H1 (cell line): Measurements from ENCODE around the gene MATN4. TPM values are rescaled to one million over a fixed set of nuclear protein-coding genes. Genes with fewer than 3 reads are reported as not detected.
A peak's percentile ranks its signal among the peaks of the same experiment; 100 is the strongest.

Experiments
- CTCF ChIA-PET: fragments of 300-600 bp; sonication (Branson Sonifier 250); formaldehyde crosslinking; loops from one replicate; lab custom pipeline; 2021; ENCODE audit not compliant: partially characterized antibody; lab: Charles Lee
- POLR2A ChIA-PET: fragments of 300-600 bp; sonication (Branson Sonifier 250); formaldehyde crosslinking; loops from one replicate; lab custom pipeline; 2021; ENCODE audit warnings: inconsistent platforms; ENCODE audit not compliant: partially characterized antibody; lab: Charles Lee
- DNase-seq, 2 experiments: peaks; one replicate each; pipeline versions ENCODE4 v3.0.0 to v3.0.0-alpha.2; 2010 to 2022; ENCODE audit warnings: low spot score in 2 of 2, low read depth in 1 of 2, mixed read lengths in 1 of 2
- FAIRE-seq: peaks from 2 replicates; lab custom pipeline; 2011; peaks lifted over from hg19 to GRCh38; lab: Jason Lieb, UNC
- H2AFZ ChIP-seq: 2 replicates; pipeline ENCODE4 v1.8.1; 2012; ENCODE audit warnings: low read length, inconsistent platforms
- H2AK5ac ChIP-seq: 2 replicates; pipeline ENCODE4 v1.6.1; 2013; ENCODE audit warnings: low read depth, low read length
- H2BK120ac ChIP-seq: replicated peaks from 2 replicates; pipeline ENCODE3; 2013; ENCODE audit warnings: low read depth, low read length, inconsistent platforms
- H2BK12ac ChIP-seq: 2 replicates; pipeline ENCODE4 v1.6.1; 2013; ENCODE audit warnings: low read depth, low read length
- H2BK15ac ChIP-seq: 2 replicates; pipeline ENCODE4 v1.6.1; 2013; ENCODE audit warnings: low read length
- H2BK20ac ChIP-seq: 2 replicates; pipeline ENCODE4 v1.6.1; 2013; ENCODE audit warnings: low read length
- H2BK5ac ChIP-seq: 2 replicates; pipeline ENCODE4 v1.6.1; 2013; ENCODE audit warnings: low read depth, low read length
- H3K14ac ChIP-seq: 2 replicates; pipeline ENCODE4 v1.6.1; 2013; ENCODE audit warnings: inconsistent platforms; ENCODE audit not compliant: insufficient read length
- H3K18ac ChIP-seq: 2 replicates; pipeline ENCODE4 v1.6.1; 2013; ENCODE audit warnings: low read length; ENCODE audit errors: extremely low read depth
- H3K23ac ChIP-seq: 2 replicates; pipeline ENCODE4 v1.6.1; 2013; ENCODE audit warnings: inconsistent platforms; ENCODE audit not compliant: insufficient read length
- H3K23me2 ChIP-seq: 2 replicates; pipeline ENCODE4 v1.6.1; 2013; ENCODE audit warnings: low read depth, low read length
- H3K27ac ChIP-seq: 2 replicates; pipeline ENCODE4 v1.6.1; 2011; ENCODE audit warnings: low read depth, low read length, inconsistent platforms
- H3K27me3 ChIP-seq, 4 experiments: replicated peaks in 1 of 4; 1 replicate in 1 of 4; 2 replicates in 3 of 4; pipeline versions ENCODE4 v1.6.1 to v1.8.1; 2011 to 2013; ENCODE audit warnings: low read length in 3 of 4, mild to moderate bottlenecking in 3 of 4, inconsistent platforms in 2 of 4, mixed read lengths in 2 of 4, moderate library complexity in 1 of 4; ENCODE audit not compliant: control insufficient read depth in 3 of 4, insufficient read depth in 3 of 4; ENCODE audit errors: extremely low read depth in 1 of 4
- H3K36me3 ChIP-seq, 4 experiments: 2 replicates each; pipeline versions ENCODE4 v1.6.1 to v1.8.1; 2011 to 2013; ENCODE audit warnings: mild to moderate bottlenecking in 4 of 4, low read length in 3 of 4, moderate library complexity in 2 of 4, control low read depth in 1 of 4, inconsistent platforms in 1 of 4; ENCODE audit not compliant: insufficient read depth in 4 of 4, control insufficient read depth in 2 of 4
- H3K4ac ChIP-seq: replicated peaks from 2 replicates; pipeline ENCODE3; 2013; ENCODE audit warnings: low read length, low read depth, mixed read lengths, inconsistent platforms; ENCODE audit not compliant: insufficient read length
- H3K4me1 ChIP-seq, 4 experiments: replicated peaks in 1 of 4; 1 replicate in 1 of 4; 2 replicates in 3 of 4; pipeline versions ENCODE4 v1.6.1 to v1.8.1; 2011 to 2013; ENCODE audit warnings: low read length in 3 of 4, inconsistent platforms in 2 of 4, mixed read lengths in 1 of 4; ENCODE audit not compliant: insufficient read depth in 4 of 4, control insufficient read depth in 3 of 4
- H3K4me2 ChIP-seq, 2 experiments: 2 replicates each; pipeline versions ENCODE4 v1.6.1 to v1.8.1; 2011 to 2013; ENCODE audit warnings: low read depth in 2 of 2, low read length in 2 of 2, control low read depth in 1 of 2, inconsistent platforms in 1 of 2, mild to moderate bottlenecking in 1 of 2; ENCODE audit not compliant: insufficient read depth in 1 of 2
- H3K4me3 ChIP-seq, 4 experiments: fragments of 200-600, 300-600 bp in 1 of 4; sonication (generic), shearing (Covaris generic), sonication (Bioruptor Twin) in 1 of 4; 2 replicates each; pipeline versions ENCODE4 v1.5.1 to v1.8.1; 2011 to 2016; ENCODE audit warnings: low read length in 4 of 4, low read depth in 3 of 4, control low read depth in 2 of 4, inconsistent platforms in 2 of 4, mild to moderate bottlenecking in 2 of 4, mixed read lengths in 1 of 4, moderate library complexity in 1 of 4; ENCODE audit not compliant: insufficient read depth in 2 of 4; ENCODE audit errors: extremely low read depth in 1 of 4
- H3K56ac ChIP-seq: replicated peaks from 2 replicates; pipeline ENCODE3; 2013; ENCODE audit warnings: low read depth, mild to moderate bottlenecking, mixed read lengths, low read length, inconsistent platforms; ENCODE audit not compliant: insufficient read length
- H3K79me1 ChIP-seq: 2 replicates; pipeline ENCODE4 v1.6.1; 2013; ENCODE audit warnings: low read depth, low read length, control low read depth
- H3K79me2 ChIP-seq, 2 experiments: 2 replicates each; pipeline versions ENCODE4 v1.6.1 to v1.8.1; 2012 to 2013; ENCODE audit warnings: low read length in 2 of 2, mild to moderate bottlenecking in 2 of 2, inconsistent platforms in 1 of 2; ENCODE audit not compliant: insufficient read depth in 2 of 2, control insufficient read depth in 1 of 2
- H3K9ac ChIP-seq, 4 experiments: replicated peaks in 1 of 4; 1 replicate in 1 of 4; 2 replicates in 3 of 4; pipeline versions ENCODE4 v1.6.1 to v1.8.1; 2011 to 2013; ENCODE audit warnings: low read depth in 3 of 4, low read length in 3 of 4, control low read depth in 2 of 4, mild to moderate bottlenecking in 2 of 4, moderate library complexity in 2 of 4, inconsistent platforms in 1 of 4; ENCODE audit errors: extremely low read depth in 1 of 4
- H3K9me3 ChIP-seq, 2 experiments: 2 replicates each; pipeline versions ENCODE4 v1.6.1 to v1.8.1; 2012 to 2013; ENCODE audit warnings: mild to moderate bottlenecking in 2 of 2, moderate library complexity in 2 of 2, control low read depth in 1 of 2, inconsistent platforms in 1 of 2, low read depth in 1 of 2, low read length in 1 of 2, mixed read lengths in 1 of 2; ENCODE audit not compliant: insufficient read depth in 2 of 2
- H4K20me1 ChIP-seq, 2 experiments: replicated peaks in 1 of 2; 2 replicates each; pipeline versions ENCODE3 to v1.8.1; 2011 to 2013; ENCODE audit warnings: inconsistent platforms in 2 of 2, low read length in 2 of 2, mild to moderate bottlenecking in 1 of 2; ENCODE audit not compliant: insufficient read depth in 2 of 2, control insufficient read depth in 1 of 2
- H4K5ac ChIP-seq: 2 replicates; pipeline ENCODE4 v1.6.1; 2013; ENCODE audit warnings: low read length, low read depth, mixed read lengths, inconsistent platforms; ENCODE audit not compliant: insufficient read length
- H4K8ac ChIP-seq: 2 replicates; pipeline ENCODE4 v1.8.0; 2013; ENCODE audit warnings: mild to moderate bottlenecking, moderate library complexity, low read length, inconsistent platforms; ENCODE audit not compliant: insufficient read depth; ENCODE audit errors: extremely low read depth
- H4K91ac ChIP-seq: replicated peaks from 2 replicates; pipeline ENCODE3; 2013; ENCODE audit warnings: low read length, mixed read lengths, inconsistent platforms; ENCODE audit not compliant: insufficient read length
- BRCA1 ChIP-seq: IDR thresholded peaks from 2 replicates; pipeline ENCODE4 v1.6.1; 2012; ENCODE audit warnings: low read depth, low read length, improper control_type of control experiment
- CBX8 ChIP-seq: fragments of 300-800, 300-1000 bp; sonication (generic); IDR thresholded peaks from 2 replicates; pipeline ENCODE4 v1.7.1; 2016; ENCODE audit warnings: low read depth, low read length, borderline replicate concordance
- EP300 ChIP-seq, 2 experiments: IDR thresholded peaks; 1 replicate in 1 of 2; 2 replicates in 1 of 2; pipeline ENCODE4 v1.6.1; 2011 to 2012; ENCODE audit warnings: low read depth in 2 of 2, low read length in 2 of 2, mild to moderate bottlenecking in 2 of 2, borderline replicate concordance in 1 of 2, inconsistent platforms in 1 of 2, moderate library complexity in 1 of 2
- JUND ChIP-seq: IDR thresholded peaks from 2 replicates; pipeline ENCODE4 v1.6.1; 2011; ENCODE audit warnings: mild to moderate bottlenecking, improper control_type of control experiment, low read length
- MAFK ChIP-seq: IDR thresholded peaks from 2 replicates; pipeline ENCODE4 v1.6.1; 2012; ENCODE audit warnings: low read depth, mild to moderate bottlenecking, improper control_type of control experiment, low read length
- PHF8 ChIP-seq: fragments of 200-600 bp; sonication (generic); conservative IDR thresholded peaks from 2 replicates; pipeline ENCODE4 v1.7.1; 2012; ENCODE audit warnings: low read depth, mild to moderate bottlenecking, inconsistent platforms, low read length, moderate library complexity
- SIX5 ChIP-seq: IDR thresholded peaks from 2 replicates; pipeline ENCODE4 v1.6.1; 2011; ENCODE audit warnings: mild to moderate bottlenecking, low read depth, low read length
- WGBS, 2 experiments: shearing (Covaris generic) in 1 of 2; methylation state at CpG; one replicate each; pipeline versions ENCODE4 v1.1.6 to v1.1.7; 2013 to 2015; ENCODE audit warnings: low lambda C conversion rate in 2 of 2, mixed read lengths in 2 of 2, inconsistent platforms in 1 of 2, low coverage in 1 of 2, missing lambda C conversion rate in 1 of 2; ENCODE audit not compliant: insufficient replicate concordance in 2 of 2, insufficient coverage in 1 of 2, insufficient read length in 1 of 2; ENCODE audit errors: extremely low coverage in 1 of 2, missing lambda C conversion rate in 1 of 2; 5-methylcytosine and 5-hydroxymethylcytosine counted together
- polyA plus RNA-seq, 7 experiments: library from polyadenylated mRNA; depleted of rRNA in 3 of 7; stranded (reverse) in 5 of 7; unstranded in 2 of 7; fragments of >200 nt in 5 of 7; fragments of 200-250 nt in 2 of 7; gene quantifications; 1 replicate in 5 of 7; 2 replicates in 1 of 7; 4 replicates in 1 of 7; pipeline versions ENCODE4 v1.2.1 to v1.2.3, GENCODE V29; 2011 to 2013; ENCODE audit warnings: missing spikeins in 2 of 7, mixed read lengths in 2 of 7
- total RNA-seq: library from RNA; stranded (reverse); fragmentation: NEBNext Ultra II Directional; extraction: Animal tissue kit (Norgen Biotek cat#: 25700); gene quantifications from 2 replicates; pipeline ENCODE4 v1.2.1, GENCODE V29; 2021

The MATN4 gene
- total and polyA plus RNA-seq, 2 of the 8 experiments (the other 6 are each of a cell fraction or from before 2014, with no cell fraction given), result 2.1 to 4.4 TPM

- Histone ChIP-seq H3K9ac (no peak overlapping the region), H3K4me3 (peak overlapping the region; percentile 24 to 55 (median 48); a peak in 7 of 8 replicates), H2BK120ac (no peak overlapping the region), H3K79me2 (no peaks in the 10 kb centered on the region), H3K27ac (no peak overlapping the region), H2BK20ac (no peak overlapping the region), H2BK12ac (no peak overlapping the region), H3K4me2 (peak overlapping the region; percentile 7 to 64; a peak in 3 of 4 replicates), H3K56ac (no peak overlapping the region), H3K36me3 (no peaks in the 10 kb centered on the region), H2AK5ac (no peak overlapping the region), H4K8ac (peak overlapping the region; percentile 83; the same call in 1 of the 2 replicates), H3K23ac (no peak overlapping the region), H2AFZ (peak overlapping the region; percentile 25; the same call in 1 of the 2 replicates), H4K5ac (no peak overlapping the region), H2BK5ac (no peak overlapping the region; the same call in 1 of the 2 replicates), H2BK15ac (no peak overlapping the region), H3K18ac (no peak overlapping the region), H3K23me2 (peaks cover 4% of the 10 kb centered on the region; the same call in 1 of the 2 replicates), H4K91ac (no peak overlapping the region), H4K20me1 (peaks cover 0 to 1% of the 10 kb centered on the region in 2 experiments), H3K14ac (no peak overlapping the region), H3K4ac (no peak overlapping the region), H3K79me1 (no peaks in the 10 kb centered on the region), H3K27me3 (peaks cover 0 to 15% (median 5%) of the 10 kb centered on the region in 4 experiments; a peak in 5 of 7 replicates), H3K9me3 (no peaks in the 10 kb centered on the region), H3K4me1 (peaks cover 0 to 9% (median 6%) of the 10 kb centered on the region in 4 experiments; a peak in 5 of 7 replicates)
- 61% methylated on average over 9 of the region's 21 CpGs; no CpG with 5 or more reads in 1 of the 2 experiments for WGBS, 2 experiments
- TF ChIP-seq MAFK (no peak), SIX5 (no peak), EP300 (IDR thresholded peaks at IDR 0.05; ENCODE audit: borderline replicate concordance in 1 of 2, low read depth in 2 of 2, low read length in 2 of 2) (peak in 1 of 2 experiments; percentile 65; a peak in 1 of 3 replicates), PHF8 (no peak), BRCA1 (no peak), CBX8 (no peak), JUND (no peak)
- CTCF ChIA-PET, result interaction anchor here (0.7 to 5.3 kb wide), 35 partner anchors 8 to 471 kb away, joined by 3 to 31 read pairs (median 5); partner anchors contain the start of genes SYS1 and WFDC2
- peak in 1 of 2 experiments; percentile 78 for DNase-seq
- FAIRE-seq, result no peak
- POLR2A ChIA-PET, result interaction anchor here (0.7 to 1.2 kb wide), 4 partner anchors 29 to 167 kb away, joined by 3 to 4 read pairs (median 3); partner anchors contain the start of gene SDC4
These were observed 4.1 kb upstream of the MATN4 start for GRCh38 chr20:45312241-45312640.
